Measurements from ENCODE around the gene HOXA1.

DNA sequence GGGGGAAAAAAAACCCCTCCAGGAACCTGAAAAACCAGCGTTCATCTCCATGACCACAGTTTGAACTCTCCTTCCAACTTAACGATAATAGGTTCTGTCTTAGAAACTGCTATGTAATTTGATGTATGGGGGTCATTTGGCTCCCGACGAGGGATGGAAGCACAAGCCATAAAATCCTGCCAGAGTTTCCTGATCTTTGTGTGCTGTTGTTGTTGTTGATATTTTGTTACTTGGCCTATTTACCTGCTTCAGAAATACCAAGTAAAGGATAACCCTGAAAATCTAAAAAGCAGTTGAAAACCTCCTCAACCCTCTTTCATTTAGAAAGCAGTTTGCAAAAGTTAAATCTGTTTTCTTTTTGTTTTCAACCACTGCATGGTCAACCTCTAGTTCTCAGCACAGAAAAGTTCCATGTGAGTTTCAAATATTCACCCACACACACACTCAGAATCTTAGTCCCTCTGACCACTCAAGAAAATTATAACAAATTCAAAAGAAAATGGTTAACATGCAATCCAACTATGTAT, 16.0 kb upstream of the HOXA1 start:
- TF ChIP-seq, protein P1, sequence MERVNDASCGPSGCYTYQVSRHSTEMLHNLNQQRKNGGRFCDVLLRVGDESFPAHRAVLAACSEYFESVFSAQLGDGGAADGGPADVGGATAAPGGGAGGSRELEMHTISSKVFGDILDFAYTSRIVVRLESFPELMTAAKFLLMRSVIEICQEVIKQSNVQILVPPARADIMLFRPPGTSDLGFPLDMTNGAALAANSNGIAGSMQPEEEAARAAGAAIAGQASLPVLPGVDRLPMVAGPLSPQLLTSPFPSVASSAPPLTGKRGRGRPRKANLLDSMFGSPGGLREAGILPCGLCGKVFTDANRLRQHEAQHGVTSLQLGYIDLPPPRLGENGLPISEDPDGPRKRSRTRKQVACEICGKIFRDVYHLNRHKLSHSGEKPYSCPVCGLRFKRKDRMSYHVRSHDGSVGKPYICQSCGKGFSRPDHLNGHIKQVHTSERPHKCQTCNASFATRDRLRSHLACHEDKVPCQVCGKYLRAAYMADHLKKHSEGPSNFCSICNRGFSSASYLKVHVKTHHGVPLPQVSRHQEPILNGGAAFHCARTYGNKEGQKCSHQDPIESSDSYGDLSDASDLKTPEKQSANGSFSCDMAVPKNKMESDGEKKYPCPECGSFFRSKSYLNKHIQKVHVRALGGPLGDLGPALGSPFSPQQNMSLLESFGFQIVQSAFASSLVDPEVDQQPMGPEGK (CRISPR knock-in tag; IDR thresholded peaks at IDR 0.05; ENCODE audit: borderline replicate concordance), result no peak
- no peak for TF ChIP-seq ZNF565 (CRISPR knock-in tag; conservative IDR thresholded peaks at IDR 0.05; ENCODE audit: low read depth)
- TF ChIP-seq BACH2 (CRISPR knock-in tag; IDR thresholded peaks at IDR 0.05; ENCODE audit: borderline replicate concordance), result no peak
